Effector memory CD4-positive, alpha-beta T cell (primary cell): Measurements from ENCODE around the gene CDYL.

Source experiments
- DNase-seq, 3 donors: peaks; one replicate each; pipeline ENCODE4 v3.0.0-alpha.2; 2020
- H3K27ac ChIP-seq: 2 replicates; pipeline ENCODE4 v1.7.0; 2013; ENCODE audit warnings: mild to moderate bottlenecking, low read length, moderate library complexity; ENCODE audit not compliant: insufficient read depth, poor library complexity, severe bottlenecking
- H3K27me3 ChIP-seq: replicated peaks from 2 replicates; pipeline ENCODE4 v1.7.0; 2013; ENCODE audit warnings: mild to moderate bottlenecking, low read length; ENCODE audit not compliant: insufficient read depth, control insufficient read depth, poor library complexity, severe bottlenecking
- H3K36me3 ChIP-seq: 2 replicates; pipeline ENCODE4 v1.7.0; 2013; ENCODE audit warnings: mild to moderate bottlenecking, low read length, moderate library complexity; ENCODE audit not compliant: control insufficient read depth, insufficient read depth
- H3K4me1 ChIP-seq: 2 replicates; pipeline ENCODE4 v1.7.0; 2013; ENCODE audit warnings: low read length, mild to moderate bottlenecking; ENCODE audit not compliant: control insufficient read depth, insufficient read depth, poor library complexity, severe bottlenecking
- H3K4me3 ChIP-seq: 2 replicates; pipeline ENCODE4 v1.7.0; 2013; ENCODE audit warnings: low read length, low read depth, mild to moderate bottlenecking; ENCODE audit not compliant: insufficient read depth, poor library complexity, severe bottlenecking
- H3K9me3 ChIP-seq: 2 replicates; pipeline ENCODE4 v1.7.0; 2013; ENCODE audit warnings: mild to moderate bottlenecking, low read length, moderate library complexity; ENCODE audit not compliant: control insufficient read depth

The CDYL gene

DNA sequence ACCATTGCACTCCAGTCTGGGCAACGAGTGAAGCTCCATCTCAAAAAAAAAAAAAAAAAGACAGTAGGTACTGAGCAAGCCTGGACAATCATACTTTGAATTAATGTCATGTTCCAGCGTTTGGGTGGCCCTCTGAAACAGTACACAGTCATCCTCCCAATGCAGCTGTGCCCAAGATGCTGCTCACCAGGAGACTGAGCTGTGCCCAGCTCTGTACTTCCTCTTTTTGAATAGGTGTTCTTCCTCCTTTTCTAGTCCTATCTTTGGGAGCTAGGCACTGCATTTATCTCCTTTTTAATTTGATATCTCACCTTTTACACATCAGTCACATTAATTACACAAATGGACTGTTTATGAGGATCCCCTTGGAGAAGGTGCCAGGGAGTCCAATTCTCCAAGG, 126.2 kb downstream of the CDYL start:
- DNase-seq = no peak
- H3K27ac ChIP-seq = no peak overlapping the region
- H3K36me3 ChIP-seq = peaks cover 12% of the 10 kb centered on the region
- no peak overlapping the region for H3K4me3 ChIP-seq
- peaks cover 3% of the 10 kb centered on the region for H3K9me3 ChIP-seq
- H3K4me1 ChIP-seq = no peaks in the 10 kb centered on the region
- H3K27me3 ChIP-seq = no peaks in the 10 kb centered on the region

DNA sequence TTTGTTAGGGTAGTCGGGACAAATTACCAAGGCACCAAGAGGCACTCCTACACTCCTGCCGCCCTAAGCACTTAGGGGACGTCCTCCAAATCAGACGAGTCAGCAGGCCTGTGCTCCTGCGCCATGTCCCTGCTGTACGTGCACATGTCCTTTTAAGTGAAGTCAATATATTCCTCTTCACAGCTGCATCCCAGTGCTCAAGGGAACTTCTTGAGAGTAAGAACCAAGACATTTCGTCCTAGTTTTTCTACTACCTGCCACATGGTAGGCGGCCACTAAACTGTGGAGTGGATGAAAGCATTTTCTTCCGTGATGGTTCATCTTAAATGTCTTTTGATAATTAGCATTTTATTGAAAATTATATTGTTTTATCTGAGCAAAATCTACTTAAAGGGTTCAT, 126.9 kb downstream of the CDYL start:
- DNase-seq = no peak
- H3K36me3 ChIP-seq = peaks cover 11% of the 10 kb centered on the region

DNA sequence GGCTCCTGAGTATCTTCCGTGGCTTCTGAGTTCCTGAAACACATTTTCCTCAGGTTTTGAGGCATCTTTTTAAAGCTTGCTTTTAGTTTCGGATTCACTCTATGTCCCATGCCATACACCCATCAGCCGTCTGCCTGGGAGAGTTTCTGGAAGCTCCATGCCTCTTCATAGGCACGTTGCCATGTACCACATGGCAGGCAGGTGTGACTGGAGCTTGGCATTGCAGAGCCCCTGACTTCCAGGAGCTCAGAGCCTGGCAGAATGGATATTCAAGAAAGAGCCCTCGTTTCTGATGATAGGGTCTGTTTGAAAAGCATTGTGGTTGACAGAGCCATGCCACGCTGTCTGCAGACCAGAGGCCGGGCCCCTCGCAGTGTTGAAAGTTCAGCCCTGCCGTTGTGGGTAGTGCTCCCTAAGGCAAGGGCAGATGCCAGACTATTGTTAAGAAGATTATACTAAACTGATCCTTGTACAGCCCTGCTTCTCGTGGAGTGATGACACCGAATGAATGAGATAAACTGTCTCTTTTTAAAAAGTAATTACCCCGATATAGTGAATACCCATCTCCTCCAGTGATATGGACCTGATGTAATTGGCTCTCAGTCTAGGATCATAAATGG, 127.7 kb downstream of the CDYL start:
- Histone ChIP-seq H3K27me3 (no peaks in the 10 kb centered on the region), H3K4me3 (no peak overlapping the region), H3K36me3 (peaks cover 5% of the 10 kb centered on the region), H3K9me3 (peaks cover 3% of the 10 kb centered on the region), H3K27ac (no peak overlapping the region), H3K4me1 (no peaks in the 10 kb centered on the region)
- DNase-seq = no peak

More for the DNA sequence above, 126.9 kb downstream of the CDYL start:
- Histone ChIP-seq H3K4me1 (no peaks in the 10 kb centered on the region), H3K9me3 (peaks cover 3% of the 10 kb centered on the region), H3K27ac (no peak overlapping the region), H3K4me3 (no peak overlapping the region), H3K27me3 (no peaks in the 10 kb centered on the region)

DNA sequence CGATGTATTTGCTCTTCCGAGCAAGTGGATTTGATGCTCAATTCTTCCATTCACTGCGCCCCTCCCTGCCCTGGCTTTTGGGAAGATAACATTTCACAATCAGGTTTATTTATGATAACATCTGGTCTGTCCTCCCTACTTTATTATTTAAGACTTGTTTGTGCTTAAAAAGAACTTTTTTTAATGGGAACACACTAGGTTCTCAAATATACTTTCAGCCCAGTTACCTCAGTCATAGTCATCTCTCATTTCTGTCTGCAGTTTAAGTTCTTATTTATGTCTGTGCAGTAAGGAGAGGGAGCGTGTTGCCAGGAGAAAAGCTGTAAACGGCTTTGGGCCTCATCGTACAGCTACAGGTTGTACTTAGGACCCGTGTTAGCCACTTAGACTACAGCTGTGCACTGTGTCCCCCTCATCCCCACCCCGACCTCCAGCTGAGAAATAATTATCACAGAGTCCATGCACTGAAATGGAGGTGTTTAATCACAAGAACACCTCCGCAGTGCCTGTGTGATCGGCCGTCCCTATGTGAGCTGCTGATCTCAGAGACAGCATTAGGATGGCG, 128.3 kb downstream of the CDYL start:
- no peak for DNase-seq
- no peaks in the 10 kb centered on the region for H3K27me3 ChIP-seq
- H3K4me3 ChIP-seq = no peak overlapping the region
- no peaks in the 10 kb centered on the region for H3K4me1 ChIP-seq
- H3K9me3 ChIP-seq = peaks cover under 1% of the 10 kb centered on the region
- H3K36me3 ChIP-seq = peaks cover 5% of the 10 kb centered on the region
- no peak overlapping the region for H3K27ac ChIP-seq

GRCh38 chr6:4905826-4906225, 129.6 kb downstream of the CDYL start:
- Histone ChIP-seq H3K4me3 (no peak overlapping the region), H3K27ac (no peak overlapping the region), H3K4me1 (no peaks in the 10 kb centered on the region), H3K27me3 (no peaks in the 10 kb centered on the region), H3K9me3 (no peaks in the 10 kb centered on the region), H3K36me3 (peaks cover 5% of the 10 kb centered on the region)
- no peak for DNase-seq

DNA sequence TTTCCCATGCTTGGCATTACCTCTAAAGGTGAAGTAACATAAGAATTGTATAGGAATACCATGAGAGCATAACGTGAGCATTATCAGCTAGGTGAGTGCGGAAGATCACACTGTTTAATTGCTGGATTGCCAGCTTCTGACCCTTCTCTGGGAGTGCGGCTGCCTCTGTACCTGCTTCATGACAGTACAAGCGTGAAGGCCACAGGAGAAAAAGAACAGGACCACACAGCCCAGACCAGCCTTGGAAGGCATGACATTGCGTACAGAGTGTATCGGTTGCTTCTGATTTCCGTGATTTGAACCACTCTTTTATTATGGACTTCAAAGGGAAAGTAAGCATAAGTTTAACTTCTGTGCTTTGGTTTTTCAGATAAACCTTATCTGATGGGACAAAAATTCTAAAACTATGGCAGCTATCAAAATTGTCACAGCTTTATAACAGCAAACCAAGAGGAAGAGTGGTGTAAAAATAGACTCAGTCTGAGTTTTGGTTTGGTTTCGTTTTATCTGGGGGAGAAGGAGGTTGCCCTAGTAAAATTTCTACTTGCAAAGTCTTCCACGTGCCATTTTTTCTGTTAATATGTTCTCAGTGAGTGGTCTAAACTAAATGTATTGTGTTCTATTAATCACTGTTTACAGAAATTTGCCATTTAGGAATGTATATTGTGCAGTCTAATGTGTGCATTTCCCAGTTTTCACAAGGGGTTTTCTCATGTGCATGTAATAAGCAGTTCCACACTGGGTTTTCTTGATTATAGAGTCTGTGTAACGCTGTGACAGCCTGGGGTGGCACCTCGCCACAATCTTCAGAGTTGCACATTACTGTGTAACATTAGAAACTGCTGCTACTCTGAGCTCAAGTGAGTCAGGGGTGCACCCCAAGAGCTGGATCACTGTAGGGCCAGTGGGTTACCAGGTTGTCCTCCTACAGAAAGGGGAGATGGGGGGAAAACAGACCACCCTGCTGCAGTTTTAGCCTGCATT, 130.4 kb downstream of the CDYL start:
- H3K36me3 ChIP-seq = peaks cover 2% of the 10 kb centered on the region
- H3K27ac ChIP-seq = no peak overlapping the region
- no peaks in the 10 kb centered on the region for H3K4me1 ChIP-seq
- no peaks in the 10 kb centered on the region for H3K27me3 ChIP-seq
- no peak for DNase-seq
- H3K4me3 ChIP-seq = no peak overlapping the region
- H3K9me3 ChIP-seq = no peaks in the 10 kb centered on the region

GRCh38 chr6:4907602-4908001, 131.4 kb downstream of the CDYL start:
- no peaks in the 10 kb centered on the region for H3K27me3 ChIP-seq
- no peak for DNase-seq
- no peak overlapping the region for H3K27ac ChIP-seq
- no peaks in the 10 kb centered on the region for H3K9me3 ChIP-seq
- H3K4me3 ChIP-seq = no peak overlapping the region
- no peaks in the 10 kb centered on the region for H3K36me3 ChIP-seq
- no peaks in the 10 kb centered on the region for H3K4me1 ChIP-seq

- Histone ChIP-seq H3K4me1 (no peaks in the 10 kb centered on the region), H3K27ac (no peak overlapping the region), H3K4me3 (no peak overlapping the region), H3K36me3 (no peaks in the 10 kb centered on the region), H3K9me3 (no peaks in the 10 kb centered on the region), H3K27me3 (no peaks in the 10 kb centered on the region)
- DNase-seq = no peak
Measured at GRCh38 chr6:4908062-4908461, 131.9 kb downstream of the CDYL start.

GRCh38 chr6:4909063-4909706, 133.0 kb downstream of the CDYL start:
- Histone ChIP-seq H3K27me3 (no peaks in the 10 kb centered on the region), H3K4me3 (no peak overlapping the region), H3K27ac (no peak overlapping the region), H3K36me3 (no peaks in the 10 kb centered on the region), H3K4me1 (no peaks in the 10 kb centered on the region), H3K9me3 (no peaks in the 10 kb centered on the region)
- no peak for DNase-seq
